Stimulated activated CD8-positive, alpha-beta memory T cell treated with anti-CD3 and anti-CD28 coated beads, Interleukin-2, amount 100 ng/mL, for 48 hours (primary cell): ENCODE measurements around the gene ANKFN1.
"Not testable (repeated sequence)": the region's sequence is repeated elsewhere in the genome, so short reads cannot be mapped to it uniquely, and the experiment has no call there.

ENCODE experiments used
- DNase-seq, 2 donors: peaks; one replicate each; pipeline ENCODE4 v3.0.0-alpha.2; 2020; ENCODE audit warnings: low read depth in 2 of 2

The ANKFN1 gene

DNA sequence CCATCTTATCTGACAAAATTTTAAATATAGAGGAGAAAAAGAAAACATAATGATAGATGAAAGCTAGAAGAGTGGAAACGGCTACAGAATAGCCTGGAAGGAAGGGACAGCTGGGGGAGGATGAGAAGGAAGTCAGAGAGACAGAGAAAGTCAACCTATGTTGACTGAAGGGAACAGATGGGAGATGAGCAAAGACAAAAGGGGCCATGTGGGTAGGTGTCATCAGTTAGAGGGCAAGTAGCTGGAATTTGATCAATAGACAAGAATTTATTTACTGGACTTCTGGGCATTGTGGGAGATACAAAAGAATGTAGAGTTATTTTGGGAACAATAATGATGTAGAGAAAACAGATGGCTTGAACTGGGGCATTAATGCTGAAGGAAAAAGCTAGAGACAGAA lies 194.4 kb downstream of the ANKFN1 start:
- no peak for DNase-seq

DNA sequence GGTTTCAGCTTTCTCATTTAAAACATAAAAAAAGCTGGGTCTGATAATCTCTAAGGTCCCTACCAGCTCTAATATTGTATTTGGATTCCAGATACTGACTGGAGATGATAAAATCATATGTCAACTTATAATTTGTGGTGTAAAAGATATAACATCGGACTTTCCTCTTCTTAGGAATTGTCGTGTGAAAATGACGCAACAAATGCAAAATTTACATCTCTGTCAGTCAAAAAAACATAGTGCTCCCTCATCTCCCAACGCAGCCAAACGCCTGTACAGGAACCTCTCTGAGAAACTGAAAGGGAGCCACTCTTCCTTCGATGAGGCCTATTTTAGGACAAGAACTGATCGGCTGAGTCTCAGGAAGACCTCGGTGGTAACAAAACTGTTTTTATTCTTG lies 197.3 kb downstream of the ANKFN1 start:
- DNase-seq = no peak

GRCh38 chr17:56351675-56352074 lies 198.4 kb downstream of the ANKFN1 start:
- no peak for DNase-seq

- DNase-seq = no peak
Observed at GRCh38 chr17:56358651-56359050, 205.4 kb downstream of the ANKFN1 start.

- DNase-seq = no peak
Observed at GRCh38 chr17:56359518-56359917, 206.2 kb downstream of the ANKFN1 start.

GRCh38 chr17:56367366-56367765 lies 214.1 kb downstream of the ANKFN1 start:
- DNase-seq = no peak

DNA sequence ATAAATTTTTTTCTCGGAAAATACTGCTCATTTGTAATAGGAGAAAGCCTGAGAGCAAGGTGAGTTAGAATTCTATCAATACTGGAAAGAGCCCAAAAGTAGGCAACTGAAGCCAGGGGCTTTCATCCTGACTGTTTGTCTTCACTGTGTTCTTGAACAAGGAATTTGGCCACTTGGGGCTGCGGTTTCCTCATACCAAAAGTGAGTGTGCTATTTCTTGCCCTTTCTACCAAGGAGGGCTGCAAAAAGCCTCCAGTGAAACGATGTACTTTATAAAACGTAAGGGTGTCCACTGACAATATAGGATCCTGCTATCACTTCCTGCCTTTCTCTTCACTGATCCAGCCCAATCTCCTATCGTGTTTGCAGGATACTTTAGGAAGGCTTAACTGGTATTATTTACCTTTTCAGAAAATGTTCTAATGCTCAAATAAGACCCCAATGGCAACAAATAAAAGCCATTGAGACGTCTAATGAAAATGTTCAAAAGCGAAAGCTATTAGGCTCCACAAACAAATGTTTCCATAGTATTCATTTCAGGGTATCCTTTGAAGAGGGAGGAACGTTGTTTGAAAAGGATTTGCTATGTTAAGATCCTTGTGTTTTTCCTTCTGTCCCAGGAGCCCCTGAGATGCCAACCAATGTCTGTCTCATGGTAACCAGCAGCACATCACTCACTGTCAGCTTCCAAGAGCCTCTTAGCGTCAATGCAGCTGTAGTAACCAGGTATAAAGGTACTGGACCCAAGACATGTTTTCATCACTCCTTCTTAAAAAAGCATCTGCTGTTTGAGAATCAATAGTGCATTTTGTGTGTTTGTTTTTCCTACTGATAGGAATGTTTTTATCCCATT lies 220.9 kb downstream of the ANKFN1 start:
- no peak for DNase-seq

- DNase-seq = no peak
Observed at GRCh38 chr17:56389356-56389755, 236.1 kb downstream of the ANKFN1 start.

- no peak for DNase-seq
Observed at GRCh38 chr17:56392321-56392720, 239.0 kb downstream of the ANKFN1 start.

GRCh38 chr17:56393156-56393555 lies 239.9 kb downstream of the ANKFN1 start:
- no peak for DNase-seq

DNA sequence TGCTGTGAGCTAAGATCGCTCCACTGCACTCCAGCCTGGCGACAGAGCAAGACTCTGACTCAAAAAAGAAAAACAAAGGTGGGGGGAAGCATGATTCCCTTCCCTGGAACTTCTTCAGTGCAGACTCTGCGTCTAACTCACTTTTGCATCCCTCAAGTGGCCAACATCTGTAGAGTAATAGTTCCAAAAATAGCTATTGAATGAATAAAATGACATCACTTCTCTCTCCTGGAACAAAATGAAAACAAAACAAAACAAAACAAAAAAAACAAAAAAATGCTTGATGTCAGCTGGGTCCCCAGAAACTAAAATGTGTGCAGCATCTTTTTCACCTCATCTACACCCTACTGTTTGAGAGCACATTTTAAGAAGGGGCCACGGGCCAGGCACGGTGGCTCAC lies 242.5 kb downstream of the ANKFN1 start:
- DNase-seq = no peak

DNA sequence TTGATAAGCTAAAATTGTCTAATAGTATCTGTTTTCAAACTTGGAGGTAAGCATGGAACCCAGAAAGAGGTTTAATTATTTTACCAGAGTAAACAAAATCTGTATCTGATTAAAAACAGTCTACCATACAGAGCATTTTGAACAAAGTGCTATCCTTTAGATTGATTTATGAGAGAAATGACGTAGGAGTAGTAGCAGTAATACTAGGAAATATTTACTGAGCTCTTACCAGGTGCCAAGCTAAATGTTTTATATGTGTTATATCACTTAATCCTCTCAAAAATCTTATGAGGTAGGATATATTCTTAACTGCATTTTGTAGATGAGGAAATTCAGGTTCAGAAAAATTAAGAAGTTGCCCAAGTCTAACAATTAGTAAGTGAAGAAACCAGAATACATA lies 253.8 kb downstream of the ANKFN1 start:
- no peak for DNase-seq

DNA sequence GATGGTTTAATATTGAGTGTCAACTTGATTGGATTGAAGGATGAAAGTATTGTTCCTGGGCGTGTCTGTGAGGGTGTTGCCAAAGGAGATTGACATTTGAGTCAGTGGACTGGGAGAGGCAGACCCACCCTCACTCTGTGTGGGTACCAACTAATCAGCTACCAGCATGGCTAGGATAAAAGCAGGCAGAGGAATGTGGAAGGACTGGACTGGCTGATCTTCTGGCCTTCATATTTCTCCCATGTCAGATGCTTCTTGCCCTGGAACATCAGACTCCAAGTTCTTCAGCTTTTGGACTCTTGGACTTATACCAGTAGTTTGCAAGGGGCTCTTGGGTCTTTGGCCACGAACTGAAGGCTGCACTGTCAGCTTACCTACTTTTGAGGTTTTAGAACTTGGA lies 259.1 kb downstream of the ANKFN1 start:
- DNase-seq = not testable (repeated sequence)

GRCh38 chr17:56416682-56417351 lies 263.5 kb downstream of the ANKFN1 start:
- DNase-seq = no peak

GRCh38 chr17:56424005-56424404 lies 270.7 kb downstream of the ANKFN1 start:
- no peak for DNase-seq

GRCh38 chr17:56424543-56425044 lies 271.3 kb downstream of the ANKFN1 start:
- DNase-seq = no peak

GRCh38 chr17:56425483-56425882 lies 272.2 kb downstream of the ANKFN1 start:
- DNase-seq = no peak

DNA sequence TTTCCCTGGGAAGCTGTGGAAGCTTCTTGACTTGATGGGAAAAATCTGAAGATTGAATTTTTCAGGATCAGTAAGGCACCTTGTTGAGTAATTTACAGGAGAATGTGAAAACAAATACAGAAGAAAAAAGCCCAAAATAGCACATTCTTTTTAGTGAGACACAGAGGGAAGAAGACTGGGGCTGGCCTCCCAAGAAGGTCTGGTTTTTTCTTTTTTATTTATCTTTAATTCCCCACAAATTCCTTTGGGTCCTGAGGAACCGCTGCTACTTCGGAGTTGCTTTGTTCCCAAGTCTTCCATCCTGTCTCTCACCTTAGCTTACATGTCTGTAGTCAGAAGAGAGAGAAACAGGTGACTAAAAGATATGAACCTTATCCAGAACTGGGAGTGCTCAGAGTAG lies 273.6 kb downstream of the ANKFN1 start:
- DNase-seq = no peak

- no peak for DNase-seq
Observed at GRCh38 chr17:56431736-56432135, 278.5 kb downstream of the ANKFN1 start.

- DNase-seq = no peak
Observed at GRCh38 chr17:56432443-56432842, 279.2 kb downstream of the ANKFN1 start.

- no peak for DNase-seq
Observed at GRCh38 chr17:56434610-56435009, 281.3 kb downstream of the ANKFN1 start.

- DNase-seq = no peak
Observed at GRCh38 chr17:56436142-56436541, 282.9 kb downstream of the ANKFN1 start.

- DNase-seq = no peak
Observed at GRCh38 chr17:56440419-56440818, 287.1 kb downstream of the ANKFN1 start.
